ENCODE data around the gene NUAK2.

DNA sequence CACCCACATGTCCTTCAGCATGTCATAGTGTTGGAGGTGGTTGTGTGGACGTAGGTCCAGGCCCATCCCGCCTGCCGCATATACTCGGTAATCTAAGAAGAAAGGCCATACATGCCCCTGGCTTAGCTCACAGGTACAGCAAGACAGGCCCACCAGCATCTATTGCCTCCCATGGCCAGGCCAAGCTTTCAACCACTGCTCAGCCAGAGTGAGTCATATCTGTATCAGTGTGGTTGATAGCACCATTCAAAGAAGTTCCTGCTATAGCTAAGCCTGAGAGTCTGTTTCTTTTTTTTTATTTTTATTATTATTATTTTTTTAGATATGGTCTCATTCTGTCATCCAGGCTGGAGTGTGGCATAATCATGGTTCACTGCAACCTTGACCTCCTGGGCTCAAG is 18.2 kb upstream of the NUAK2 start:
- TF ChIP-seq EP300 (IDR thresholded peaks at IDR 0.05) (no peak), POLR2A (IDR thresholded peaks at IDR 0.05) (no peak)
- TF ChIP-seq, protein P1, sequence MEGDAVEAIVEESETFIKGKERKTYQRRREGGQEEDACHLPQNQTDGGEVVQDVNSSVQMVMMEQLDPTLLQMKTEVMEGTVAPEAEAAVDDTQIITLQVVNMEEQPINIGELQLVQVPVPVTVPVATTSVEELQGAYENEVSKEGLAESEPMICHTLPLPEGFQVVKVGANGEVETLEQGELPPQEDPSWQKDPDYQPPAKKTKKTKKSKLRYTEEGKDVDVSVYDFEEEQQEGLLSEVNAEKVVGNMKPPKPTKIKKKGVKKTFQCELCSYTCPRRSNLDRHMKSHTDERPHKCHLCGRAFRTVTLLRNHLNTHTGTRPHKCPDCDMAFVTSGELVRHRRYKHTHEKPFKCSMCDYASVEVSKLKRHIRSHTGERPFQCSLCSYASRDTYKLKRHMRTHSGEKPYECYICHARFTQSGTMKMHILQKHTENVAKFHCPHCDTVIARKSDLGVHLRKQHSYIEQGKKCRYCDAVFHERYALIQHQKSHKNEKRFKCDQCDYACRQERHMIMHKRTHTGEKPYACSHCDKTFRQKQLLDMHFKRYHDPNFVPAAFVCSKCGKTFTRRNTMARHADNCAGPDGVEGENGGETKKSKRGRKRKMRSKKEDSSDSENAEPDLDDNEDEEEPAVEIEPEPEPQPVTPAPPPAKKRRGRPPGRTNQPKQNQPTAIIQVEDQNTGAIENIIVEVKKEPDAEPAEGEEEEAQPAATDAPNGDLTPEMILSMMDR (IDR thresholded peaks at IDR 0.05): no peak

All from ovary (tissue), 3 donors.